HG03520 (cell line): Measurements from ENCODE around the gene PDE1C.
A peak's percentile ranks its signal among the peaks of the same experiment; 100 is the strongest.
"Not testable (repeated sequence)": the region's sequence is repeated elsewhere in the genome, so short reads cannot be mapped to it uniquely, and the experiment has no call there.

ENCODE experiments used
- ATAC-seq: cut with Tn5 transposase; IDR thresholded peaks from one replicate; pipeline ENCODE4 v1.9.1; 2021; ENCODE audit warnings: mild to moderate bottlenecking, moderate library complexity; ENCODE audit not compliant: unreplicated experiment

PDE1C gene

DNA sequence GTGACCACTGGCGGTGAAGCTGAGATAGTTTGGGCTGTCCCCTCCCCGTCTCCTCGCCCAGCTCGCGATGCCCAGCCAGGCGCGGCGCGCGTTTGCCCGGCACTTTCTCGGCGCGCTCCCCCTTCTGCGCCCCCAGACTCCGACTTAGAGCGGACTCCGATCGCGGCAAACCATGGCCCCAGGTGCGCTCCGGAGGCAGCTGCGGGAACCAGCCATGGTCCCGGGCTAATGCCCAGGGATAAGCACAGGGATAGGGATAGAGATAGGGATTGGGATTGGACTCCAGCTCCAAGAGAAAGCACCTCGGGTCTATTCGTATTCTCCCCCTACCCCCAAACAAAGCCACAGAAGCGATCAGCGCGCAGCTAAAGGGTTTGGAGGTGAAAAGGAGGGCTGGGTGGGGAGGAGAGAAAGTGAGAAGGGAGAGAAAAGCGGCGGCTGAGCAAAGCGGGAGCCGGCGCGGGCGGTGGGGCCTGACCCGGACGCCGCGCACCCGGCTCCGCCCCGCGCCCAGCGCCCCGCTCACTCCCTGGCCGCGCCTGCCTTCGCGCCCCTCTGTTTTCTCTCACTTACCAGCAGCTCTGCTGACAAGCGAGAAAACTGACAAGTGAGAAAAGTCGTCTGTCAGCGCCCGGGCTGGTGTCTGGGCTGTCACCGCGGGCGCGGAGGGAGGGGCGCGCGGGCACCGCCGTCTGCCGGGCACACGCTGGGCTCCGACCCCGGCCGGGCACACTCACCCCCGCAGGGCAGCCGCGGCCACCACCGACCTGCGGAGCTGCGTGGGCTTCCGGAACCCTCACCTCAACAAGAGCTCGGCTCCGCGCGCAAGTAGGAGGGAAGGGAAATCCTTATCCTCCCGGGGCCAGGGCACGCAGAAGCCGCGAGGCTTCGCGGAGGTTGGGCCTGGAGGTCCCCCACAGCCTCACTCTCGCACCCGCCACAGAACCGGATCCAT is at the start of gene PDE1C:
Gene PDE1C, minus strand, starts transcription at position 2 of the 955 bp plus-strand sequence.
- ATAC-seq = no peak

DNA sequence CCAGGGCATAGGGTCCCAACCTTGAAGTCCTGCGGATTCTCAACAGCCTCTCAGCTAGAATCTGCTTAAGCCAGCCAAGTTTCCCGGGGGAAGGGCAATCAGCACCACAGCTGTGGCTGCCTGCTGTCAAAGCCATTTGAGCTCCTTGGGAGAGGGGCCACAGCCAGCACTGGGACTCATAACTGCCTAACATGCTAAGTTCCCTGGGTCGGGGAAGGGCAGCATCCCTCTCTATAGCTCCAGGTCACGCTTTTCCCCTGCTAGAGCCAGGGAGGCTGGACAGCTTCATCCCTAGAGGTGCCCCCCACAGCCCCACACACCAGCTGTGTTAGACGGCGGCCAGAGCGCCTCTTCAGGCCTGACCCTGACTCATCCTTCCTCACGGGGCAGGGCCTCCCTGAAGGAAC is 49.6 kb upstream of the PDE1C start:
- ATAC-seq = no peak

DNA sequence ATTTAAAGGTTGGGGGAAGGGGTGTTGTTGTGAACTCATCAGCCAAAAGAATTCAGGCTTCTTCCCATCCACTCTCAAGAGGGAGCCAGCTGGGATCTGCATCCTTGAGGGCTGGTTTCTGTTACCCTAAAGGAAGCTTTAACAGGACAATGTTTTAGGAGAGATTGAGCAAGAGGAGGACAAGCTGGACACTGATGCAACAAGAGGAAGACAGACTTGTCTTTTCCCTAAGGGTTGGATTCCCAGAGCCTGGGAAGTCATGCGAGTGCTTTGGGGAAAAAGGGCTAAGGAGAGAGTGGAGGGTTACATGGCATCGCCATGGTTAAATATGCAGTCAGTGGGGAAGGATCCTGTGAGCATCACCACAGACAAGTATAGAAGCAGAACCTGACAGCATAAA is 47.6 kb upstream of the PDE1C start:
- no peak for ATAC-seq

DNA sequence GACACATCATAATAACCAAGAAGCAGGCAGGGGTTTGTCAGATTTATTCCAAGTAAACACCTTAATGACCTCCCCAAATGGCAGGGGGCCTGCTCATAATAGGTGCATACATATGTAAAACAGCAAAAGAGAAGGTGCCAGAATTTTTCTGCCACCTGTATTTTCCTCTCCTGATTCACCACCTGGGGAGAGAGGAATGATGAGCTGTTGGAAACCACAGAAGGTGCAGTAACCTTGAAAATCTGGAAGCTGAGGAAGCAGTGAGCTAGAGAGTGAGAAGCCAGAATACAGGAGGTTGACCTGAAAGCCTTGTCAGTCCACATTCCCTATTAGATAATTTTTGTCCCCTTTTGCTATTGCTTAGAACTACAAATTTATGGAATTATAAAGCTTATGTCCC is 46.2 kb upstream of the PDE1C start:
- ATAC-seq = no peak

DNA sequence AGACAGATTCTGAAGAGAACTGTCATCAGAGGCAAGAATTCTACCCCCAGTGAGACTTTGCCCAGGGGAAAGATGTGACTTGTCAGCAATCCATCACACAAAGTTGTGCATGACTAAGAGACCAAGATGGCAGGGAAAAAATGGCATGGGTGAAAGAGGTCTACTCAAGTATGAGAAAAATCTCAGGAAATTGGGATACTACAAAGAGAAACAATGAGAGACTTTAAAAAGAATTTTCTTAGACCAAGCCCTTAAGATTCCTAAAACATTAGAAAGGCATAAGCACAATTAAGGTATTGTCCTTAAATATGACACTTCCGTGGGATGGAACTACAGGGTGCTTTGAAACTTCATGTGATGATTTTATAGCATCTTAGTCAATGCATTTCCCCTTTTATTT is 45.6 kb upstream of the PDE1C start:
- ATAC-seq = no peak

DNA sequence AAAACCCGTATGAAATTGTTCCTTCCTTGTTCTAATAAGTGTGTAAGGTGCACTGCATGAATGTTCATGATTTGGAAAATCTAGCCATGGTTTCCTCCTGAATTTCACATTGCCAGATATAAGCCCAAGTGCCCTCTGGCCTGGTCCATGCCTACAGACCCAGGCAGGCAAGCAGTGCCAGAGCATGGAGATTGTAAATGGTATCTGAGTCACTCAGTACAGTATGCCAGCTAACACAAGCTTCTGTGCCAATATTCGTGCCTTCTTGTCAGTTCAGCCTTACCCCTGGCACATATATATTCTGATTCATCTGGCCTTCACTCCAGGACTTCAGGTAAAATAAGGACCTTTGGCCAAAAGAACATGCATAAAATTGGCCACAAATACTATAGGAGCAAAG is 38.4 kb upstream of the PDE1C start:
- ATAC-seq = no peak

DNA sequence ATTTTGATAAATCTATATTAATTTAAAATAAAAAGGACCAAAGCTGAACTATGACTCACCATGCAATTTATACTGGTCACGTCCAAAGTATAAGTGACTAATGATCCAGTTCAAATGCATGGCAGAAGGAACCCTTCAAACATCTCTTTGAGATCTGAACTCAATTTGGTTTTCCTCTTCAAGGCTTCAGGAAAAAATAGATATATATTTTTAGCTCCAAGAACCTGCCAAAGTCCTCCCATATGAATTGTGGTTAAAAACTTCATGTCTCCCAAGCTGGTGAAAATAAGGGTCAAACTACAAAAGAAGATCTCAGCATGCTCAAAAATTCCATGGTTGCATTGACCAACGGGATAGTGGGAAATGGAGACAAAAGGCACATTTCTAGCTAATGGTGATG is 34.6 kb upstream of the PDE1C start:
- ATAC-seq = no peak

DNA sequence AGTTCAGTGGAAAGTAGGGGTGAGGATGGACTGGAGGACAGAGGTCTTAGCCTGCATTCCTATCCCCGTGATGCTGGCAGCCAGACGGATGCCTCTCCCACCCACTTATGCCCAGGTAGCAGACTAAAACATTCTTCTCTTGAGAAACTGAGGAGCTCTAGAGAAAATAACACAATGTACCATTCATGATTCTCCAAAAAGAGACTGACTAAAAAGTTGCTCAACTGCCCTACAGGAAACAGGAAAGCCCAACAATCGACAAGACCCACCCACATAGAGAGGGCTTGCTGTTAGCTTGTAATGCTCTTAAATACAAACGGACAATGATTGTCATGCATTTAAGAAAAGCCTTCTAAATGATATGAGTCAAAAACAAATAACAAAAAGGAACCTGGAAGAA is 33.2 kb upstream of the PDE1C start:
- ATAC-seq = no peak

DNA sequence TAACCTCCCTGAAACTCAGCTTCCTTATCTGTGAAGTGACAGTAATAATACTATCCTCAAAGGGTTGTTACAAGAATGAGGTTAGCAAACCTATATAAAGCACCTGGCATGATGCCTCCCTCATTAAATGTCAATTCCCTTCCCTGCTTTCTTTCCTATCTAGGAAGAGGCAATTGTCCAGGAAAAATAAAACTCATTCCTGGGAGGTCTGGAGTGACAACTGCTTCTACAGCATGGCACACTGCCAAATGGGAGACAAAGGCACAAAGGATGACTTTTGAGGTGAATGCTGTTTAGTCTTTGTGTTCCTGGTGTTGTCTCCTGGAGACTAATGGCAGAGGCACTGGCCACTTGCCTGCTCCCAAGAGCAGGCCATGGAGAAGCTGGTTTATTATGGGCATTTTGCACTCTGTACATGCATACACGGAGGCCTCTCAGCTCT is 32.2 kb upstream of the PDE1C start:
- ATAC-seq = no peak

DNA sequence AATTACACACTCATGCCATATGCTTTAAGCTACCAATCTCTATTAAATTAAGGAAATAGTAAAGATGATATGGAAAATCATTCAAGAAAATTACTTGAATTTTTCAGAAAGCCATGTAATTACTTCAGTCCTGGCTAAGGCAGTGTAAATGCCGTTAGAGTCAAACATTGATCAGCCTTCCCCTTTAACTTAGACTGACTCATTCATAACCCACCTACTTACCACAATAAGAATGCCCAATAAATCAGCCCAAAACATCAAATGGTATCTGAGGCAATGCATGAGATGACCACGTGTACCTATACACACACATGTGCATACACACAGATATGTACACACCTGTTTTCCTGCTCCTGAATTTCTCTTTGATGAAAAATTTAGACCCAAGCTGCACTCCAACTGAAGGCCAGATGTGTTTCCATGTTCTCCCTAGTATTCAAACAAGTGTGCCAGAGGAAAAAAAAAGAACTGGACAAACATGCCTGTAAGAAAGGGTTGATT is 30.2 kb upstream of the PDE1C start:
- ATAC-seq = no peak

DNA sequence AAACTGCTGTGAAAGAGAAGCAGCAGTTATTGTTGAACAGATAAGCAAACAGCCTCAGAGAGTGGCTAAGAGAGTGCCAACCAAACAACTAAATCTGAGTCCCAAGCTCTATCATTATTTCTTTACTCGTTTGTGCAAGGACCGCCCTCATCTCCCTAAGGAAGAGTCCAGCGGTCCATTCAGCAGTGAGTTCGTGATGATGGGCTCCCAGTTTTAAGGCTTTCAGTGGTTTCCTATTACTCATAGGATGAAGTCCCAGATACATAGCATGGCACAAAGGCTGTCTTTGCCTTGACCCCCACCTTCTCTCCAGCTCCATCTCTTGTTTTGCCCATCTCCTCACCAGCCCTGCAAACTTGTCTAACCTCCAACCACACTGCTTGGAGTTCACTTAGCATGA is 24.3 kb upstream of the PDE1C start:
- ATAC-seq = no peak

DNA sequence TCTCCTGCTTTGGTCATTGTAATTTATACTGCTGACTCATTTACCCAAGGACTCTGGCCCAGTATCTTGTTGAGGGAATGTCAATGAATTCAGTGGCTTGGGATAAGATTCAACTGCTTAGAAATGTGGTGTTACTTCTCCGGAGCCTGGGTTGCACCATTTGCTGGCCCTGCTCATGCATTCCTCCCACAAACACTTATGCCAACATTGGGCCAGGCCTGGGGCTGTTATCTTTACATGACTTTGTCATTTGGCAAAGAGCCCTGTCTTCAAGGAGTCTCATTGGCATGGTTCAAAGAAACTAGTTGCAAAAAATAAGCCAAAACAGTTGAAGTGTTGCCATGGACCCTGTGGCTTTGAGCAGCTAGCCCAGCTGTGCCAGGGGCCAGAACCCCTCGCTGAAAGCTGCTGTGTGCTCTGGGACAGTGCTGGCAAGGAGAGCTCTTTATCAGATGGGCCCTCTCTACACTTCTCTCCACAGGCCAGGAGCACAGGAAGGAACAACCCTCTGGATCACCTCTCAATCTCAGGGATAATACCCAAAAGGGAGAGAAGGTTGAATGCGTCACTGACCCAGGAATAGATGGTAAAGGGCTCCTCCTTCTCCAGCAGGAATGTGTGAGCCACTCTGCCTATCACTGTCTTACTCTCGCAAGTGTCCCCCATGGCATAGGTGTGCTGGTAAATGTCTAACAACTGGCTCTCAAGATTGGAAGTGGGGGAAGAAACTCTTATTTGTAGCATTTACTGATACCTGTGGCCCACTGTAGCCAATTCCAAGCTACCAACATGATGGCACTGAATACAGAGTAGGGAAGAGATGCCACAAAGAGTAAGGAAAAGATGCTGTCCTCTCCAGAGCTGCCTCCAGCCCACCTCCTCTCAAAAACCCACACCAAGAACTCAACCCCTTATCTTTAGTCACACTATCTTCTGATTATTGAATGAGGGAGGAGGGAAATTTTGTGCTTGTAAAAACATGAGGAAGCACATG is 23.5 kb upstream of the PDE1C start:
- no peak for ATAC-seq

DNA sequence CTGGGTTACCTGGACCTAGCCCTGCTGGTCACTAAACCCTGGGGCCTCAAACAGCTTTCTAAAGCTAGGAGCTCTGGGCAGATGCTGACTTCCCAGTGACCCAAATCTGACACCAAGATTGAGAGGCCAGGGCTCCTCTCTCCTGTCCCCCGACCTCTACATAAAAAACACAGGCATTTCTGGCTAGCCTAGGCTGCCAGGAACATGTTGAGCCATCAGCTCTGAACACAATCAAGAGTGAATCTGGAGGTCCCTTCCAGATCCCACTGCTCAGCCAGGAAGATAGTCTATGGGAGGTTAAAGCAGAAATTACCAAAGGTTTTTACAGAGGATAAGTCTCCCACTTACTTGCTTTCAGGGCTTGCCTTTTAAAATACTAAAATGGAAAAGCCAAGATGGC is 22.1 kb upstream of the PDE1C start:
- ATAC-seq = no peak

DNA sequence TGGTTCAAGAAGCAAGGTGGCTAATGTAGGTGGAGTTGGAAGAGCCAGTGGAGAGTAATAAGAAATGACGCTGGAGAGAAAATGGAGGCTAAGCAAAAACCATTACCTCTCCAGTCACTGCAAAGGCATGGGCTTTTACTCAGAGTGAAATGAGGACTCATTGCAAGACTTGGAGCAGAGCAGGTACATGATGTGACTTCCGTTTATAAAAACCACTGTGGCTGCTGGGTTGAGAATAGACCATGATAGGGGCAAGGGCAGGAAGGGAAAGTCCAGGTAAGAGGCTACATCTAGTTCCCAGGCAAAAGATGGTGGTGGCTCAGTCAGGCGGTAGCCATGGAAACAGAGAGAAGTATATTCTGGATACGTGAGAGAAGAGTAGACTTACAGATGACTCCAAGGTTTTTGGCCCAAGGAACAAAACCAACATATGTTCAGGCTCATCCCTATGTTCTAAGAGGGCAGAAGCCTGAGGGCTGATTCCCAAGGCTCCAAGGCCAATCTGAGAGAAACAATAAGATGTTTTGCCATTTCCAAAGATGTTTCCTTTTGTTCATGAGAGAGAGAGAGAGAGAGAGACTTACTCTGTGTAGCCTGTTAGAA is 21.5 kb upstream of the PDE1C start:
- ATAC-seq = peak; percentile 66

DNA sequence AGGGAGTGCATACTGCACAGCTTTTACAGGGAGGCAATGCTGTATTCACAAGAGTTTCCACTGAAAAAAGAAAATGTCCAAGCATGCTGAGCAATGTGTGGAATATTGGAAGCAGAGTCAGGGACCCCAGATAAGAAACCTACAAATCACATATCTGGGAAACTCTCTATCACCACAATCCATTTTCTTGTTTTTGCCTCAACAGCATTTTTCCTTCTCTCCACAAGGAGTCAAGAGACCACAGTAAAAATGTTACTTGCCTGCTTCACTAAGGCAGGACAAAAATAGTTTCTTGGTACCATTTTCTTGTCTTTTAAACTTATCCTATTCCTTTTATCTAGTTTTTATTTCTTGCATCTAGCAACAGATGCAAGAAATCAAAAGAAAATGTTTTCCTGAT is 19.5 kb upstream of the PDE1C start:
- ATAC-seq = no peak

DNA sequence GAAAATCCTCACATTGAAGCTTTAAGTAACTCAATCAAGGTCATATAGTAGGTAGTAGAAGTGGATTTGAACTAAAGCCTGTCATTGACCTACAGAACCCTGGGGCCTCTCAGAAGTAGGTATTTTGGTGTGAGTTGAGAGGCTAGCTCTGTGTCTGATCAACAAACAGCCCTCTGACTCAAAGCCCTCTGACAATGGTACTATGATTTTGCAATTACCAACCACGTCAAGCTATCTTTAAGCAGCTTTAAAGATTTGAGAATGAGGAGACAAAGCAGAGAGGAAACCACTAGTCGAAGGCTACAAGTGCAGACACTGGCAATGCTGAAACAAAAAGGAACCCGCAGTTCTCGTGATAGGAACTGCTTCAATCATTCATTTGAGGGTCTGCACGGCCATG is 19.0 kb upstream of the PDE1C start:
- no peak for ATAC-seq

DNA sequence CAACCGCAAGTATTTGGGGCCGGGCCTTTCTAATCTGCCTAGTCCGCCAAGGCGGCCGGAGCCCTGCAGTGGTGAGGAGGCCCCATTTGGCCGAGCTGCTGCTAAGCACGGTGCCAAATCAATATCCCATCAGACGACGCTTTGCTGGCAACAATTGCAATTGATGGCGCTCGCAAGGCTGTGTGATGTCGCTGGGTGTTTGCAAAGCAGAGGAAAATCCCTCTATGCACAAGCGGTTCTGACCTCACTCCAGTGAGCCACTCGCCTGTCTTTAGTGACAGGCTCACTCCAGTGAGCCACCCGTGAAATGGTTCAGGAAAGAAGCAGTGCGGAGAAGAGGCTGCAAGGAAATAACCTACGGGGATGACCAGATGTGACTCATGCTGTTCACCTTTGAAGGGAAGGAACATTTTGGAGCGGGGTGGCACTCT is 18.3 kb upstream of the PDE1C start:
- ATAC-seq = no peak

DNA sequence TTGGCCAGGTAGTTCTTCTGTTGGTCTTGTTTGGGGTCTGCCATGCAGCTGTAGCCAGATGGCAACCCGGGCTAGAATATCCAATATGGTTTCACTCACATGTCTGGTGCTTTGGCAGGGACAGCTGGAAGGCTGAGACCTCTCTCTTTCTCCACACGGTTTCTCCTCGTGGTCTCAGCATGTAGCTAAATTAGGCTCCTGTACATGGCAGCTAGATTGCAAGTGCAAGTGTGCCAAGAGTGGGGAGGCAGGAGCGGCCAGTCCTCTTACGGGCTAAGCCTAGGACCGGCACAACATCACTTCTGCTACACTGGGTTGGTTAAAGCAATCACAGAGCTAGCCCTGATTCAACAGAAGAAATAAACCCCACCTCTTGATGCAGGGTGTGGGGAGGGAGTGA is 9.3 kb upstream of the PDE1C start:
- ATAC-seq = no peak

DNA sequence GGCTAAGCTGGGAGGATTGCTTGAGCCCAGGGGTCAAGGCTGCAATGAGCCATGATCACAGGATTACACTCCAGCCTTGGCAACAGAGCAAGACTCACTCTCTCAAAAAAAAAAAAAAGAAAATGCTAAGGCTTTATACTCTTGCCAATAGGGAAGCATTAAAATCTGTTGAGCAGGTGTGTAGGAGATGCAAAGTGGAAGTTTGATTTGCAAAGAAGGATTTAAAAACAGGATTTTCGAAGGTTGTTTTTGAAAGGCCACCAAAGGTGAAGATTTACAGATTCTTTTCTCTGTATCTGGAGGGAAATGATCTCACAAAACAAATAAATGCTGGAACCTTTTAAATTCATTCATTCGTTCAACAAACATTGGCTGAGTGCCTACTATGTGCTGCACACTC is 8.6 kb upstream of the PDE1C start:
- no peak for ATAC-seq

DNA sequence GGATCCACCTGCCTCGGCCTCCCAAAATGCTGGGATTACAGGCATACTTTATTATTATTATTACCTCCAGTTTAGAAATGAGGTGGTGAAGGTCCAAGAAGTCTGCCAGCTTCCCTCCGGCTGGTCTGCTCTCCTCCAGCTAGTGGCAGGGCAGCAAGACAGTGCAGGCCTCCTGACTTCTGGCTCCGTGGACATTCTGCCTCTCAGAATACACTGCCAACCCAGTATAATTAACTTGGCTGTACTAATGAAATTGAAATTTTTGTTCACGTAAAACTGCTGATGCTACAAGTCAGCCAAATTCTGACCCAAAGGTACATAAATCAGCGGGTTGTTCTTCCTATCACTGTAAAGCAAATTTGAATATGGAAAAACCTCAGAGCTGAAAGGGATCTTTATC is 7.6 kb upstream of the PDE1C start:
- no peak for ATAC-seq

DNA sequence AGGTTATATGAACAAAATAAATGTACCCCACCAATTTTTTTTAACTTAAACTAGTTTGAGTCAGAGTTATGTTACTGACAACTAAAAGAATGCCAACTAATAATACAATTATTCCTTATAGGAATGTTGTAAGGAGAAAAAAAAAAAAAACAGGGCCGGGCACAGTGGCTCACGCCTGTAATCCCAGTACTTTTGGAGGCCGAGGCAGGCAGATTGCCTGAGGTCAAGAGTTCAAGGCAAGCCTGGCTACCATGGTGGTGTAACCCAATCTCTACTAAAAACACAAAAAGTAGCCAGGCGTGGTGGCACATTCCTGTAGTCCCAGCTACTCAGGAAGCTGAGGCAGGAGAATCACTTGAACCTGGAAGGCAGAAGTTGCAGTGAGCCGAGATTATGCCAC is 6.6 kb upstream of the PDE1C start:
- ATAC-seq = not testable (repeated sequence)
